ENCODE data around the gene SEMG1. TPM values are rescaled to one million over a fixed set of nuclear protein-coding genes. Genes with fewer than 3 reads are reported as not detected.

The SEMG1 gene
- total RNA-seq, 1 experiment from 2014 or later: 0.21 TPM

DNA sequence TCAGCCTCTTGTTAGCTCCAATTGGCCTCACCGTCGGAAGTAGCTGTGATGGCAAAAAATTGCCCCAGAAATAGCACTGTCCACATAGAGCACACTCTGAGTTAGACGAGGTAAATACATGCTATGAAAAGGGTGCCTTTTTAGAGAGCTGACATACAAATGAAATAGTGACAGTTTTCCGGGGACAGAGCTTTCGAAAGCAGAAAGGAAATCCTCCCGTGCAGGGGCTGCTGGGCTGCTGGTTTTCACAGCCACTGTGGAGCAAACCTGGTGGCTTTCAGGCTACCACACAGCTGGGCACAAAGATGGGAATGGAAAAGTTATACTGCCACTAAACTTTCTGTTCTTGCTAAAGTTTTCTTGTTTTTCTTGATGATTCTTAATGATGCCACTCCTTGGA lies 39.3 kb downstream of the SEMG1 start:
- intact Hi-C loops (cut with micrococcal nuclease; ENCODE audit: unreplicated experiment): no loop called here
- DNase-seq: no peak
- Mint-ChIP-seq H3K27me3 (ENCODE audit: unreplicated experiment) (no peaks in the 10 kb centered on the region), H3K9me3 (ENCODE audit: low read depth, unreplicated experiment) (no peaks in the 10 kb centered on the region), H3K27ac (ENCODE audit: unreplicated experiment) (no peak overlapping the region), H3K4me1 (ENCODE audit: low read depth, unreplicated experiment) (peaks cover 9% of the 10 kb centered on the region), H3K4me3 (ENCODE audit: low read depth, unreplicated experiment) (no peak overlapping the region), H3K36me3 (ENCODE audit: insufficient read depth, unreplicated experiment) (no peaks in the 10 kb centered on the region)
- CTCF ChIA-PET: no interaction called here
- TF ChIP-seq, protein P1, sequence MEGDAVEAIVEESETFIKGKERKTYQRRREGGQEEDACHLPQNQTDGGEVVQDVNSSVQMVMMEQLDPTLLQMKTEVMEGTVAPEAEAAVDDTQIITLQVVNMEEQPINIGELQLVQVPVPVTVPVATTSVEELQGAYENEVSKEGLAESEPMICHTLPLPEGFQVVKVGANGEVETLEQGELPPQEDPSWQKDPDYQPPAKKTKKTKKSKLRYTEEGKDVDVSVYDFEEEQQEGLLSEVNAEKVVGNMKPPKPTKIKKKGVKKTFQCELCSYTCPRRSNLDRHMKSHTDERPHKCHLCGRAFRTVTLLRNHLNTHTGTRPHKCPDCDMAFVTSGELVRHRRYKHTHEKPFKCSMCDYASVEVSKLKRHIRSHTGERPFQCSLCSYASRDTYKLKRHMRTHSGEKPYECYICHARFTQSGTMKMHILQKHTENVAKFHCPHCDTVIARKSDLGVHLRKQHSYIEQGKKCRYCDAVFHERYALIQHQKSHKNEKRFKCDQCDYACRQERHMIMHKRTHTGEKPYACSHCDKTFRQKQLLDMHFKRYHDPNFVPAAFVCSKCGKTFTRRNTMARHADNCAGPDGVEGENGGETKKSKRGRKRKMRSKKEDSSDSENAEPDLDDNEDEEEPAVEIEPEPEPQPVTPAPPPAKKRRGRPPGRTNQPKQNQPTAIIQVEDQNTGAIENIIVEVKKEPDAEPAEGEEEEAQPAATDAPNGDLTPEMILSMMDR (IDR thresholded peaks at IDR 0.05; ENCODE audit: unreplicated experiment): no peak
- BruUV-seq (replicated peaks): no TSS peak

DNA sequence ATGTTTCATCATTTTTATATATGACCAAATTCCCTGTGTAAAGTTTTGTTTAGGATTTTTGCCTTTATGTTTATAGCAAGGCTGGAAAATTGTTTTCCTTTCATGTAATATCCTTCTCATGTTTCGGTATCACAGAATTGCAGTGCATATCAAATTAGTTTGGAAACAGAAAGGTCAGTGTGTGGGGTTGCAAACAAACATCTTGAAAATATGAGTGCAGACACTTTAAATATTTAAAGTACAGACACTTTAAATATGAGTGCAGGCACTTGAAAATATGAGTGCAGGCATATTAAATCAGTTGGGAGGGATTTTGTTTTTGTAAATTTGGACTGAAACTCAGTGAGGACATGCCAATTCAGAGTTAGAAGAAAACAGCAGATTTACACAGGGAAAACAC lies 41.0 kb downstream of the SEMG1 start:
- BruUV-seq (replicated peaks): no TSS peak
- CTCF ChIA-PET: no interaction called here
- TF ChIP-seq, protein P1 (IDR thresholded peaks at IDR 0.05; ENCODE audit: unreplicated experiment): no peak
- Mint-ChIP-seq H3K9me3 (ENCODE audit: low read depth, unreplicated experiment) (no peaks in the 10 kb centered on the region), H3K27me3 (ENCODE audit: unreplicated experiment) (no peaks in the 10 kb centered on the region), H3K27ac (ENCODE audit: unreplicated experiment) (no peak overlapping the region), H3K4me1 (ENCODE audit: low read depth, unreplicated experiment) (peaks cover 20% of the 10 kb centered on the region), H3K36me3 (ENCODE audit: insufficient read depth, unreplicated experiment) (no peaks in the 10 kb centered on the region), H3K4me3 (ENCODE audit: low read depth, unreplicated experiment) (no peak overlapping the region)
- intact Hi-C loops (cut with micrococcal nuclease; ENCODE audit: unreplicated experiment): no loop called here
- DNase-seq: no peak

DNA sequence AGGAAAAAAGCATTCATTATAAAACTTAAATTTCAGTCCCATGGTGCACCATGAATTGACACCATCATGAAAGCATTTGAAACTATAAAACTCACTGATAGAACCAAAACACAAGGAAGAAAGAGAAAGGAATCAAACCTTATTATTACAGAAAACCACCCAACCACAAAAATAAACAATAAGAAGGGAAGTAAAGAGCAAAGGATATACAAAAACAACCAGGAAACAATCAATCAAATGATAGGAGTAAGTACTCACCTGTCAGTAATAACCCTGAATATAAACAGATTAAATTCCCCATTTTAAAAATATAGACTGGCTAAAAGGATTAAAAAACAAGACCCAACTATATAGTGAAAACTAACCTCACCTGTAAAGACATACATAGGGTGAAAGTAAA lies 41.8 kb downstream of the SEMG1 start:
- H3K9me3 Mint-ChIP-seq (ENCODE audit: low read depth, unreplicated experiment): no peaks in the 10 kb centered on the region
- CTCF ChIA-PET: interaction anchor here (1.1 kb wide), 1 partner anchor 45 kb away, joined by 3 read pairs; no protein-coding TSS in a partner anchor
- BruUV-seq (replicated peaks): no TSS peak
- no peak overlapping the region for H3K27ac Mint-ChIP-seq (ENCODE audit: unreplicated experiment)
- intact Hi-C loops (cut with micrococcal nuclease; ENCODE audit: unreplicated experiment): no loop called here
- no peak for DNase-seq
- TF ChIP-seq, protein P1 (IDR thresholded peaks at IDR 0.05; ENCODE audit: unreplicated experiment): no peak
- H3K27me3 Mint-ChIP-seq (ENCODE audit: unreplicated experiment): no peaks in the 10 kb centered on the region
- no peak overlapping the region for H3K4me3 Mint-ChIP-seq (ENCODE audit: low read depth, unreplicated experiment)
- H3K4me1 Mint-ChIP-seq (ENCODE audit: low read depth, unreplicated experiment): peaks cover 27% of the 10 kb centered on the region
- no peaks in the 10 kb centered on the region for H3K36me3 Mint-ChIP-seq (ENCODE audit: insufficient read depth, unreplicated experiment)

DNA sequence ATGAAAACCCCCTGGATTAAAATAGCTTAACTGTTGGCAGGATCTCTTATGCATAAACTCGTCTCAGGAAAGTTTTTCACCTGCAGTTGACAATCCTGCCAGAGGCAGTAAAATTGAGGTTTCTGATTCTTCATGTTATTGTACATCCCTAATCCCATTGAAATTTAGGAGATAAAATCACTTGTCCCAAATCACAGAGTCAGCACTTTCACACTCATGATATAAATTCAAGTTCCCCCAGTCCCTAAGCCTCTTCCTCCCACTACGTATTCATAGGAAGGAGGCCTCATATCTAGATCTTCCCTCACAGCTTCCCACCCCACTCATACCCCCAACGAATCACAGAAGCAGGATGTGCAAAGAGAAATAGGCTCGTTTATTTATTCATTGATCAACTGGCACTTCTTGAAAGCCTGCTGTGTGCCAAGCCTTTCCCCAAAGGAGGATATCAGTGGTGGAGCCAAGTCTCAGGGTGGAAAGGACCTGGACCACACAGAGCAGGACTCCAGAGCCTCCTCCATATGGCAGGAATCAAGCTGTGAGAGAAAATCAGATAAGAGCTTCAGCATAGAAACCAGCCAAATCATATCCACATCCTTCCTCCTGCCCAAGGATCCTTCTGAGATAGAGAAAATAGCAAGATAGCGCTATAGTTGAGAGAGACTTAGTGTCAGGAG lies 45.2 kb downstream of the SEMG1 start:
- intact Hi-C loops (cut with micrococcal nuclease; ENCODE audit: unreplicated experiment): loop anchor here (5.0 kb wide), 1 partner anchor 40 kb away; no protein-coding TSS in a partner anchor
- Mint-ChIP-seq H3K4me3 (ENCODE audit: low read depth, unreplicated experiment) (peak overlapping the region; percentile 10), H3K36me3 (ENCODE audit: insufficient read depth, unreplicated experiment) (peaks cover 16% of the 10 kb centered on the region), H3K4me1 (ENCODE audit: low read depth, unreplicated experiment) (peaks cover 52% of the 10 kb centered on the region), H3K27ac (ENCODE audit: unreplicated experiment) (no peak overlapping the region), H3K27me3 (ENCODE audit: unreplicated experiment) (no peaks in the 10 kb centered on the region), H3K9me3 (ENCODE audit: low read depth, unreplicated experiment) (no peaks in the 10 kb centered on the region)
- DNase-seq: no peak
- TF ChIP-seq, protein P1 (IDR thresholded peaks at IDR 0.05; ENCODE audit: unreplicated experiment): no peak
- CTCF ChIA-PET: no interaction called here
- no TSS peak for BruUV-seq (replicated peaks)
